Measurements from ENCODE around the gene TMEM127. TPM values are rescaled to one million over a fixed set of nuclear protein-coding genes. Genes with fewer than 3 reads are reported as not detected.

Gene TMEM127
- total RNA-seq, 1 donor from 2014 or later = 54.9 TPM

DNA sequence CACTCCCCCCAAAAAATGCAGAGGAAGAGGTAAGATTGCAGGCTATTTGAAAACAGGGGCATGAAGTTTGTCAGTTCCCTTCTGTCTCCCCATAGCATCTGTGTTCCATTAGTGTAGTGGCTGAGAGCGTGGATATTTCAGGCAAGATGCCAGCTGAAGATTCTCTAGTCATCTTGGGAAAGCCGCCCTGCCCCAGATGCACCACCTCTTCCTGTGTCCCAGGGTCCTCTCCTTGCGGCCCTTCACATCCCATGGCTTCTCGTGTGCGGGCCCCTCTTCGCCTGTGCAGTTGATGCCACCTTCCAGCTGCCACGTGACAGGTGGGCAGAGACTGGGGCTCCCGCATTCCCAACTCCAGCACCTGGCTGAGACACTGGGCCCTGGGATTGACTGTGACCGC lies 16.1 kb downstream of the TMEM127 start:
- TF ChIP-seq, protein P1, sequence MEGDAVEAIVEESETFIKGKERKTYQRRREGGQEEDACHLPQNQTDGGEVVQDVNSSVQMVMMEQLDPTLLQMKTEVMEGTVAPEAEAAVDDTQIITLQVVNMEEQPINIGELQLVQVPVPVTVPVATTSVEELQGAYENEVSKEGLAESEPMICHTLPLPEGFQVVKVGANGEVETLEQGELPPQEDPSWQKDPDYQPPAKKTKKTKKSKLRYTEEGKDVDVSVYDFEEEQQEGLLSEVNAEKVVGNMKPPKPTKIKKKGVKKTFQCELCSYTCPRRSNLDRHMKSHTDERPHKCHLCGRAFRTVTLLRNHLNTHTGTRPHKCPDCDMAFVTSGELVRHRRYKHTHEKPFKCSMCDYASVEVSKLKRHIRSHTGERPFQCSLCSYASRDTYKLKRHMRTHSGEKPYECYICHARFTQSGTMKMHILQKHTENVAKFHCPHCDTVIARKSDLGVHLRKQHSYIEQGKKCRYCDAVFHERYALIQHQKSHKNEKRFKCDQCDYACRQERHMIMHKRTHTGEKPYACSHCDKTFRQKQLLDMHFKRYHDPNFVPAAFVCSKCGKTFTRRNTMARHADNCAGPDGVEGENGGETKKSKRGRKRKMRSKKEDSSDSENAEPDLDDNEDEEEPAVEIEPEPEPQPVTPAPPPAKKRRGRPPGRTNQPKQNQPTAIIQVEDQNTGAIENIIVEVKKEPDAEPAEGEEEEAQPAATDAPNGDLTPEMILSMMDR (IDR thresholded peaks at IDR 0.05; ENCODE audit: insufficient read depth, low read length, poor library complexity, severe bottlenecking) = no peak
- H3K4me3 ChIP-seq (ENCODE audit: low read depth, low read length) = no peak overlapping the region
- peaks cover 4% of the 10 kb centered on the region for H3K36me3 ChIP-seq (ENCODE audit: control insufficient read depth, insufficient read depth, low read length)
- no peak for DNase-seq (ENCODE audit: low read depth)
- H3K27me3 ChIP-seq (ENCODE audit: control insufficient read depth, insufficient read depth, low read length) = no peaks in the 10 kb centered on the region

DNA sequence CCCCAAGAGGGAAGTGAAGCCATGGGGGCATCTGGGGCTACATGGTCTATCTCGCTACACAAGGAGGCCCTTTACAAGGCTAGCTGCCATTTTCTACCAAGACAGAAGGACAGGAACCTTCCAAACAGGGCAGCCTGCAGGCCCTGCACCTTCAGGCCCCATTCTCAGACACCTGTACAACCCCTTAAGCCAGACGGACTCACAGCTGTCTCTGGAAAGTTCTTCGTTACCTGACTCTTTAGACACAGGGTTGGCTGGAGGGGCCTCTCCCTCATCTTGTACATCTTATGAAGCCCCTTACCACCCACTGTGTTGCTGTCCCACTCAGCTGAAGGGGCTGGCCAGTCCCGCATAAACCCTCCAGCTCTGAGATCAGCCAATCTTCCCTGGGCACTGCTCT lies 17.2 kb downstream of the TMEM127 start:
- DNase-seq (ENCODE audit: low read depth) = no peak
- TF ChIP-seq, protein P1 (IDR thresholded peaks at IDR 0.05; ENCODE audit: insufficient read depth, low read length, poor library complexity, severe bottlenecking) = no peak
- Histone ChIP-seq H3K27me3 (ENCODE audit: control insufficient read depth, insufficient read depth, low read length) (no peaks in the 10 kb centered on the region), H3K36me3 (ENCODE audit: control insufficient read depth, insufficient read depth, low read length) (peaks cover 2% of the 10 kb centered on the region), H3K4me3 (ENCODE audit: low read depth, low read length) (no peak overlapping the region)

DNA sequence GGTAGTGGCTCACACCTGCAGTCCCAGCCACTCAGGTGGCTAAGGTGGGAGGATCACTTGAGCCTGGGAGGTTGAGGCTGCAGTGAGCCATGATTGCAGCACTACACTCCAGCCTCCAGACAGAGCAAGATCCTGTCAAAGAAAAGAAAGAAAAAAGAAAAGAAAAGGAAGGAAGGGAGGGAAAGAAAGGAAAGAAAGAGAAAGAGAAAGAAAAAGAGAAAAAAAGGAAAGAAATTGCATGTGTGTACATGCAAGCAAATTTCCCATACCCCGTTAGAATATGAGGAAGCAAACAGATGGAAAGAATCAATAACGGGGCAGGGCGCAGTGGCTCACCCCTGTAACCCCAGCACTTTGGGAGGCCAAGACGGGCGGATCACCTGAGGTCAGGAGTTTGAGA lies 17.9 kb downstream of the TMEM127 start:
- H3K27me3 ChIP-seq (ENCODE audit: control insufficient read depth, insufficient read depth, low read length) = no peaks in the 10 kb centered on the region
- DNase-seq (ENCODE audit: low read depth) = no peak
- TF ChIP-seq, protein P1 (IDR thresholded peaks at IDR 0.05; ENCODE audit: insufficient read depth, low read length, poor library complexity, severe bottlenecking) = no peak
- H3K4me3 ChIP-seq (ENCODE audit: low read depth, low read length) = no peak overlapping the region
- H3K36me3 ChIP-seq (ENCODE audit: control insufficient read depth, insufficient read depth, low read length) = peaks cover 2% of the 10 kb centered on the region

DNA sequence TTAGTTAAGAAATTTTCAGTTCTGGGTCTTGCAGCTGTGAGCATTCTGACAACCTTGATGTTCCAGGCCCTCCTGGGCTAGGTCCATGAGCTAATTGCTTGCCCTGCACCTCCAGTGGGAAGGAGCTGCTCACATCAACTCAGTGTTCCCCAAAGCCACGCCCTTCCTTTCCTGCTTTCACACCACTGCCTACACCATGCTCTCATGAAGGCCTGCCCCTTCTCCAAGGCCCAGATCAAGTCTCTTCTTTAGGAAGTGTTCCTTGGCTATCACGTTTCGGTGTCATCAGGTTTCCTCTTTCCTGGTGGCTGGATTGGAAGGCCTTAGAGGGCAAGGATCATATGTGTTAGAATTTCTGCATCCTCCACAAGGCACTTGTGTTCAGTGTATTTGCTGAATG lies 18.8 kb downstream of the TMEM127 start:
- DNase-seq (ENCODE audit: low read depth) = no peak
- H3K36me3 ChIP-seq (ENCODE audit: control insufficient read depth, insufficient read depth, low read length) = peaks cover under 1% of the 10 kb centered on the region
- H3K27me3 ChIP-seq (ENCODE audit: control insufficient read depth, insufficient read depth, low read length) = no peaks in the 10 kb centered on the region
- no peak overlapping the region for H3K4me3 ChIP-seq (ENCODE audit: low read depth, low read length)
- TF ChIP-seq, protein P1 (IDR thresholded peaks at IDR 0.05; ENCODE audit: insufficient read depth, low read length, poor library complexity, severe bottlenecking) = no peak

DNA sequence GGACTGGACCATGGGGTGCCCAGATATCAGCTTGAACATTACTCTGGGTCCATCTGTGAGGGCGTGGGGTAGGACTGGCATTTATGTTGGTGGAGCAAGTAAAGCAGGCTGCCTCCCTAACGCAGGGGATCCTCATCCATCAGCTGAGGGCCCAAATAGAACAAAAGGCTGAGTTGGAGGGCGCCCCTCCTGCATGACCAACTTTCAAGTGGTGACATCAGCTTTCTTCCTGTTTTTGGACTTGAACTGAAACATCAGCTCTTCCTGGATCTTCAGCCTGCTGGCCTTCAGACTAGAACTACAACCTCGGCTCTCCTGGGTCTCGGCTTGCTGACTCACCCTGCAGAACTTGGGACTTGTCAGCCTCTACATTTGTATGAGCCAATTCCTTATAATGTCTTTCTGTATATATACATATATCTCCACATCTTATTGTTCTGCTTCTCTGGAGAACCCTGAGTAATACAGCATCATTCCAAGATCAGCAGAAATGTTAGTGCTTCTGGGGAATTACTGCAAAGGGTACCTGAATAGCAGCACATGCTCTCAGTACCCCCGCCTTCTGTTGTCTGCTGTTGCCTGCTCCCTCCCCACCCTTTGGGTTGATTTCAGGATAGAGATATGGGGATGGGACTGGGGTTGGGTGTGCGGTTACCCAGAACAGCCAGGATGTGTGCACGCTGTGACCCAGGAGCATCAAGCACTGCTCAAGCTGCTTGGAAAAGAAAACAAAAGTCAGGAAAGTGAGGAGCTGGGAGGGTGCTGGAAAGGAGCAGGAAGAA lies 20.0 kb downstream of the TMEM127 start:
- no peak overlapping the region for H3K4me3 ChIP-seq (ENCODE audit: low read depth, low read length)
- no peaks in the 10 kb centered on the region for H3K36me3 ChIP-seq (ENCODE audit: control insufficient read depth, insufficient read depth, low read length)
- no peak for DNase-seq (ENCODE audit: low read depth)
- TF ChIP-seq, protein P1 (IDR thresholded peaks at IDR 0.05; ENCODE audit: insufficient read depth, low read length, poor library complexity, severe bottlenecking) = no peak
- H3K27me3 ChIP-seq (ENCODE audit: control insufficient read depth, insufficient read depth, low read length) = no peaks in the 10 kb centered on the region

DNA sequence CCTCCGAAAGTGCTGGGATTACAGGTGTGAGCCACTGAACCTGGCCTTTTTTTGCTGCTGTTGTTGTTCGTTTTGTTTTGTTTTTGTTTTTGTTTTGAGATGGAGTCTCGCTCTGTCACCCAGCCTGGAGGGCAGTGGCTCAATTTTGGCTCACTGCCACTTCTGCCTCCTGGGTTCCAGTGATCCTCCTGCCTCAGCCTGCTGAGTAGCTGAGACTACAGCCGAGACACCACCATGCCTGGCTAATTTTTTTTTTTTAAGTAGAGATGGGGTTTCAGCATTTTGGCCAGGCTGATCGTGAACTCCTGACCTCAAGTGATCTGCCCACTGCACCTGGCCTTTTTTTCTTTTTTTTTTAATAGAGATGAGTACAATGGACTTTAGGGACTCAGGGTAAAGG lies 22.0 kb downstream of the TMEM127 start:
- DNase-seq (ENCODE audit: low read depth) = no peak
- H3K36me3 ChIP-seq (ENCODE audit: control insufficient read depth, insufficient read depth, low read length) = no peaks in the 10 kb centered on the region

More for the DNA sequence above, 22.0 kb downstream of the TMEM127 start:
- H3K4me3 ChIP-seq (ENCODE audit: low read depth, low read length) = no peak overlapping the region
- no peaks in the 10 kb centered on the region for H3K27me3 ChIP-seq (ENCODE audit: control insufficient read depth, insufficient read depth, low read length)
- TF ChIP-seq, protein P1 (IDR thresholded peaks at IDR 0.05; ENCODE audit: insufficient read depth, low read length, poor library complexity, severe bottlenecking) = no peak

Data from kidney epithelial cell (primary cell).